DMS79 (cell line): Measurements from ENCODE around the gene ZNF365.
"Not testable (repeated sequence)": the region's sequence is repeated elsewhere in the genome, so short reads cannot be mapped to it uniquely, and the experiment has no call there.

Experiments
- DNase-seq: peaks from one replicate; lab custom pipeline; 2025; lab: John Stamatoyannopoulos, UW

The ZNF365 gene

DNA sequence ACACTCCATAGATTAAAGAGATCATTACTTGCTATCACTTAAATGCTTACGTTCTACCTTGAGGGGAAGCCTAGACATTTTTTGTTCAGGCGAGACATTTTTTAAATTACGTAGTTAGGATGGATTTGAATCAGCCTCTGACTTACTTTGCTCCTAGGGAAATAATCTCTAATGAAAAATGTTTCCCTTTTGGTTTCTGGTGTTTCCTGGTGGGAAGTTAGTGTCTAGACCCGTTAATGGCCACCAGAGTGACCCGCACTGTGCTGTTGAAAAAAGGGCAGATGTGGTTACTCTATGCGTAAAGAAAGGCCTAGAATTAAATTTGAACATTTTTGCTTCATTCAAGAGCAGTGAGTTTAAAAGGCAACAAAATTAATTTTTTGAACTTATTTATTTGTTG is 3.8 kb downstream of the ZNF365 start:
- no peak for DNase-seq

- DNase-seq = not testable (repeated sequence)
Measured at GRCh38 chr10:62378877-62379276, 4.7 kb downstream of the ZNF365 start.

GRCh38 chr10:62379394-62379793 is 5.2 kb downstream of the ZNF365 start:
- DNase-seq = no peak

DNA sequence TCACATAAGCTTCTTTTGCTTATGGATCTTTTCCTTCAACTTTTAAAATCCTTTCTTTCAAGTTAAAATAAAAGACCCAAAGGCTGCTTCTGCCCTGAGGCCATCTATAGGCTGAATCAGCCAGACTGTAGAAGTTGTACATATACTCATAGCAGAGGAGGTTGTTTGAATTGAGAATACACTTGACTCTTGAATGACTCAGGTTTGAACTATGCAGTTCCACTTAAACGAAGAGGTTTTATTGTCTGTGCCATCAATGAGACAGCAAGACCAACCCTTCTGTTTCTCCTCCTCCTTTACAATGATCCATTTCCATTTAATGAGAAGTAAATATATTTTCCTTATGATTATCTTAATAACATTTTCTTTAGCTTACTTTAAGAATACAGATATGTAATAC is 5.8 kb downstream of the ZNF365 start:
- no peak for DNase-seq

DNA sequence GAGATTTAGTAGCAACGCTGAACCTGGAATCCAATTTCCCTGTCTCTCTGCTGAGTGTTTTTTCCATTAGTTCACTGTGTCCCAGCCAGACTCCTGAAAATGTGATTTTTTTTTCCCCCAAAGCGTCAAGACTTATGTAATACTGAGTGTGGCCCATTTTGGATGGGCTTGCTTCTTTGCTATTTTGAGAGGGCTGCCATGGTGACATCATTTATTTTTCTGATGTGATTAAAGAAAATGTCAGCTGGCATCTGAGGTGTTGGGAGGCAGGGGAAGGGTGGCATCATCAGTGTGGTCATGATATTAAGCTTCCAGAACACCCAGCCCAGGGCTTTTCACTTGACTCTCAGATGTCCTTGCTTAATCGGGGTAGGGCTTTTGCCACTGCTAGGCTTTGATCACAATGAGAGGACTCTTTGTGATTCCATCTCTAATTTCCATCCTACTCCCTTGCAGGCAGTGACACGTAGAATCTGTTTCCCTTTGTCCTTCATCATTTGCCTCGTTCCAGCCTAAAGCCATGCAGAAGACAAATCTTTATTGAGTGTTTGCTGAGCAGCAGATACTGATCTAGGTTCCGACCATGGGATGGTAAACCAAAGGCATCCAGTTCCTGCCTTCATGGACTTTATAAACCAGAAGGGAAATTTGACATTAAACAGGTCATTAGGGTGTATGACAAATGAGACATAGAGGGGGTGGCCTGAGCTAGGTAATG is 7.4 kb downstream of the ZNF365 start:
- DNase-seq = no peak

DNA sequence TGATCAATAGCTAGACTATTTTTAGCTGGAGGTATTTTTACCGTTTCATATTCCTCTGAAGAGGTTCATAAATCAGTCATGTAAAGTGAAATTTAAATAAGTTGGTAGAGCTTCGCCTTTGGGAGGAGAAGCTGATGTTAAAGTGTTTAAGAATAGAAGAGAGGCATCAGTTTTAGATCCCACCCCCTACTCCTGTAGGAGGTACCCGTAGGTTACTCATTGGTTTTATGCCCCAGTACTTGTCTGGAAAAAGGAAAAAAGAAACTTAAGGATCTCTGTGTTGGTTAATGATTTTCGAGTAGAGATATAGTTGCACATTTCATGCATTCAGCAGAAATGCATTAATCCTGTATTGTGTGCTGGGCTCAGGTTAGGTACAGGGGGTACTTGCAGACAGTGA is 8.7 kb downstream of the ZNF365 start:
- no peak for DNase-seq

DNA sequence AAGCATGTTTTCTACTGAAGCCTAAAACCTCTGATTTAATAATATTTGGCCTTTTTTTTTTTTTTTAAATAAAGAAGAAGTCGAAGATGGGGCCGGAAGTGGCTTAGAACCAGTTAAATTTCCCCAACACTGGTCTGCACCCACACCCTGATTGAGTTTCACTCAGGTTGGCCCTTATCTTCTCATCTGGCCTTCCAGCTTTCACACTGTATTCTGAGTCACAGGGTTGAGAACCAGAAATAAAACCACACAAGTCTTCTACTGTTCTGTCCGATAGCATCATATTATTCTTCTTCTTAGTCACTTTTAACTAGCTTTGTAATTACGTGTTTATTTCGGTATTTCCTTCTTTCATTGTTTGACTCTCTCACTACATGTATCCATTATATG is 9.9 kb downstream of the ZNF365 start:
- DNase-seq = no peak

GRCh38 chr10:62384447-62385081 is 10.4 kb downstream of the ZNF365 start:
- no peak for DNase-seq

GRCh38 chr10:62386356-62387320 is 12.5 kb downstream of the ZNF365 start:
- no peak for DNase-seq

DNA sequence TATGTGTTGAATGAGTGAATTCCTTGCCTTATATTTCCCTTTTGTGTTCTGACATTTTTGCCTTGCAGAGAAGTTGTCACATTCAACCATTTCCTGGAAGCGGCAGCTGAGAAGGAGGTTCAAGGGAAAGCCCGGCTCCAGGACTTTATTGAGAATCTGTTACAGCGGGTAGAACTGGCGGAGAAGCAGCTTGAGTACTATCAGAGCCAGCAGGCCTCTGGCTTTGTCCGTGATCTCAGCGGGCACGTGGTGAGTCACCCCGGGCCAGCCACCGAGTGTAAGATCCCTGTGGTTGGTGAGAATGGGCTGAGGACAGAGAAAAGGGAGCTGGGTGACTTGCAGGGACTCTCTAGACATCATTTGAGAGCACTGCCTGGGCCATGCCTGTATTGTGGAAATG is 14.2 kb downstream of the ZNF365 start:
- no peak for DNase-seq

- no peak for DNase-seq
Measured at GRCh38 chr10:62390497-62391176, 16.5 kb downstream of the ZNF365 start.

DNA sequence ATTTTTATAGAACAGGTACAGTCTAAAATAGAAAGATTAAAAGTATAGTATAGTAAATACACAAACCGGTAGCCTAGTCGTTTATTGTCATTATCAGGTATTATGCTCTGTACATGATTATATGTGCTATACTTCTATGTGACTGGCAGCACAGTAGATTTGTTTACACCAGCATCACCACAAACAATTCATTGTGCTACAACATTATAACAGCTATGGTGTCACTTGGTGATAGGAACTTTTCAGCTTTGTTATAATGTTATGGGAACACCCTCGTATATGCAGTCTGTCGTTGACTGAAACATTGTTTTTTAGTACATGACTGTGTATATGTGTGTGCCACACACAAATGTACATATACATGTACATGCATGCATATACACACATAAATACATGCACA is 19.1 kb downstream of the ZNF365 start:
- no peak for DNase-seq

- DNase-seq = no peak
Measured at GRCh38 chr10:62394556-62395018, 20.4 kb downstream of the ZNF365 start.

DNA sequence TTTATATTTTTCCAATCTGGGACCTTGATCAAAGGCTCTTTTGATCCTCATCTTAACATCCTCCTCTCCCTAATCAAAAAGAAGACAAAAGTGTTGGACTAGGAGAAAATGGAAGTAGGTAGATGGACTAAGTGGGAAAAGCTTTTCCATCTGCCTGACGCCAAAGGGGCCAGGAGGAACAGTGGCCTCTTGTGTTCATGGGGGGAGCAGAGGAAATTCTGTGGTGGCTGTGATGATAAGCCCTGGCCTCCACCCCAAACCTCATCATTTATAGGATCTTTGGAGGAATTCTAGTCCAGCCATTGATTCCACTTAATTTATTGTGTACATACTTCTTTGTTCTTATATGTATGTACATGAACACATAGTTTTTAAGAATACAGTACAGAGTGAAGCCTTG is 21.7 kb downstream of the ZNF365 start:
- DNase-seq = no peak

DNA sequence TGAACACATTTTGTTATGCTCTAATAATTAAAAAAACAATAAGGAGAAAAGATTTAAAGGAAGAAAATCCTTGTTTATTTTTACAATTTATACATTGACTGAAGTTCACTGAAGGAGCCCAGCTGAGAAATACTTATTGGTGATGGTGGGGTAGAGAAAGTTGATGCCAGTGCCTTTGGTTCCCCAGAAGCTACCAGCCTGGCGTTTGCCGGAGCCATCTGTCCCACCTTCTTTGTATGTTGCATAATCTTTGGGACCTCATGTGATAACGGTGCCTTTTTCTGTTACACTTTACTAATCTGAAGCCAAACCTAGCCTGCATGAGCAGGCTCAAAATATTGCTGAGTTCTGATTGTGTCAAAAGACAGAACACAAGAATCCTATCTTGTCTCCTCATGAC is 22.7 kb downstream of the ZNF365 start:
- no peak for DNase-seq

DNA sequence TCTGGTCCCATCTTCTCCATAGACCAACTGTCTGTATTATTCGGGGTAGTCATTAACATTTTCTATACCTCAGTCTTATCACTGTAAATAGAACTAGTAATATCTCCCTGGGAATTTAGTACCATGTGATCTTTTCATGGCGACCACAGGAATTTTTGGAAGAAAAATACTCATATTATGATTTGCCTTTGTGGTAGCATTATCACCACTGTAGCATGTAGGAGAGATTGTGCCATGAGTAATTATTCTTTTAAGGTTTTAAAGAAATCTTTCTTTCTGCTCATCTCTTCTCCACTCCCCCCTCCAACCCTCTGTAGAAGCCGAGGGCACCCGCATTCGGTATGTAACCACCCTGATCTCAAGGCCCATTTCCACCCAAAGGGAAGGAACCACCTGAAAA is 25.0 kb downstream of the ZNF365 start:
- DNase-seq = no peak

DNA sequence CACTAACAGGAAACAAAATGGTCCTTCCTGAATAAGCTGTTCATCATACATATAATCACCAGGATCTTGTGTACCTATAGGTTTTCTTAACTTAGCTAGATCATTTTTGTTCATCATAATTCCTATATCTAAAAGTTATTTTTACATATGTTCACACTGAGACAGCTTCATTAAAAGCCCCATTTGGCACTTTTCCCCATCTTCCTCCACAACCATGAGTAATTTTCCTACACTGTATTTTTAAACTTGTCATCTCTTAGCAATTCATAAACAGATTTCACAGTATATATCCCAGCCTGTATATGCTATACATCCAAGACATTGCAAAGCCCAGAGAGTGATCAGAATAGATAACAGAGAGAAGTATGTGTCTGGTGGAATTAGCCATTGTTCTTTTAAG is 28.3 kb downstream of the ZNF365 start:
- no peak for DNase-seq

DNA sequence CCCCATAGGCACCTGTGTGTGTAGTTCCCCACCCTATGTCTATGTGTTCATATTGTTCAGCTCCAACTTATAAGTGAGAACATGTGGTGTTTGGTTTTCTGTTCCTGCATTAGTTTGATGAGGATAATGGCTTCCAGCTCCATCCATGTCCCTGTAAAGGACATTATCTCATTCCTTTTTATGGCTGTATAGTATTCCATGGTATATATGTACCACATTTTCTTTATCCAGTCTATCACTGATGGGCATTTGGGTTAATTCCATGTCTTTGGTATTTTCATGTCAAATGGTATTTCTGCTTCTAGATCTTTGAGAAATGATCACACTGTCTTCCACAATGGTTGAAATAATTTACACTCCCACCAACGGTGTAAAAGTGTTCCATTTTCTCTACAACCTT is 36.4 kb downstream of the ZNF365 start:
- not testable (repeated sequence) for DNase-seq

DNA sequence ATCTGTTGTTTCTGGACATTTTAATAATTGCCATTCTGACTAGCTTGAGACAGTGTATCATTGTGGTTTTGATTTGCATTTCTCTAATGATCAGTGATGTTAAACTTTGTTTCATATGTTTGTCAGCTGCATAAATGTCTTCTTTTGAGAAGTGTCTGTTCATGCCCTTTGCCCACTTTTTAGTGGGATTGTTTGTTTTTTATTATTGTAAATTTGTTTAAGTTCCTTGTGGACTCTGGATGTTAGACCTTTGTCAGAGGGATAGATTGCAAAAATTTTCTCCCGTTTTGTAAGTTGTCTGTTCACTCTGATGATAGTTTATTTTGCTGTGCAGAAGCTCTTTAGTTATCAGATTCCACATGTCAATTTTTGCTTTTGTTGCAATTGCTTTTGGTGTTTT is 36.8 kb downstream of the ZNF365 start:
- DNase-seq = not testable (repeated sequence)

DNA sequence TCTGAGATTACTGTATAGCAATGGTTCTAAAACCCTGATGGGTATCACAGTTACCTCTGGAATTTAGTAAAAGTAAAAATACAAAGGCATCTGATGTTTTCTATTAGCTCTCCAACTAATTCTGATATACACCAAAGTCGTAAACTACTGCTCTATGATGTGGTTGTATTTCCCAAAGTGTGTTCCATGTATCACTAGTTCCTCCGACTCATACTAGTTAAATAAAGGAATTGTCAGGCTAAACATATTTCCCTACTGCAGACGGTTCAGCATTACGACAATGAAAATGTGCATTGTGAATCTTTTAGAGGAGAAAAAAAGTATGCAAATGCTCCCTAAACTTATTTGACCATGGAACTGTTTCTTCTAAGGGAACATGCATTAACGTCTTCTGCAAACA is 38.9 kb downstream of the ZNF365 start:
- DNase-seq = no peak

DNA sequence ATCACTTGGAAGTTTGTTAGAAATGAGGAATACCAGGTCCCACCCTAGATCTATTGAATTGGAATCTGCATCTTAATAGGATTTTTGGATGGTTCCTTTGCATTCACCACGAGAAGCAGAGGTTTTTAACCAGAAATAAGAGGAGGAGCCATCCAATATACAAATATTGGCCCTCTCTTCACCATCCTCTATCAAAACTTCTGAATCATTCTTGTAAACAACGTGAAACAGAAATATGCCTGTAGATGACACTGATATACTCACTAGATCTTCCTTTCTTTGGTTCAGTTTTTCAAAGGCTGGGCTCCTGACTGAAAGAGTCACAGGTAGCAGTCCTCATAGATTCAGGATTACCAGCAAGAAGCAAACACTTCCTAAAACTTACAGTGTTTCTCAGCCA is 39.5 kb downstream of the ZNF365 start:
- DNase-seq = no peak

DNA sequence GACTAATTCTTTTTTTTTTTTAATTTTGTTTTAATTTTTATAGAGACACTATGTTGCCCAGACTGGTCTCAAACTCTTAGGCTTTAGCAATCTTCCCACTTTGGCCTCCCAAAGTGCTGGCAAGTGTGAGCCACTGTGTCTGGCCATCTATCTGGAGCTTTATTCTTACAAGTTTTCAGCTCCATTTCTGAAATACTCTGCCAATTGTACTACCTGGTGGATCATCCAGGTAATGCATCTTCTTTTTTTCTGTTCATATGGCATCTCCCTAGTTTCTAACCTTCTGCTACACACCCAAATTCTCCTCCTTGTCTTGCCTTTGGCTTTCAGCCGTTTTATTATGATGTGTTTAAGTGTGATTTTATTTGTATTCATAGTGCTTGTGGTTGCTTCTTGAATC is 40.2 kb downstream of the ZNF365 start:
- no peak for DNase-seq
